Pancreas (tissue), 10 donors: ENCODE data around the gene IRF8. TPM values are rescaled to one million over a fixed set of nuclear protein-coding genes. Genes with fewer than 3 reads are reported as not detected.

Experiments used
- ATAC-seq, 4 donors: fragments of 200-7000 bp; cut with Tn5 transposase; one replicate each; pipeline versions ENCODE4 v1.8.0 to v1.9.1; 2020; ENCODE audit warnings: mild to moderate bottlenecking in 4 of 4, moderate library complexity in 4 of 4
- DNase-seq, 6 donors: peaks; one replicate each; pipeline ENCODE4 v3.0.0-alpha.2; 2020
- FAIRE-seq: peaks from 2 replicates; lab custom pipeline; 2012; peaks lifted over from hg19 to GRCh38; lab: Jason Lieb, UNC
- H3K27ac ChIP-seq, 4 donors: fragments of 200-600 bp; sonication (generic); 1 replicate in 3 of 4; 2 replicates in 1 of 4; pipeline versions ENCODE4 v1.5.0 to v1.8.0; 2020
- H3K27me3 ChIP-seq, 4 donors: fragments of 200-600 bp; one replicate each; pipeline ENCODE4 v1.8.0; 2021
- H3K36me3 ChIP-seq, 3 donors: fragments of 200-600 bp; sonication (generic) in 1 of 3; one replicate each; pipeline versions ENCODE4 v1.5.0 to v1.8.0; 2020 to 2021
- H3K4me1 ChIP-seq, 3 donors: fragments of 200-600 bp; one replicate each; pipeline ENCODE4 v1.8.0; 2021
- H3K4me3 ChIP-seq, 4 donors: fragments of 200-600 bp; sonication (generic) in 2 of 4; one replicate each; pipeline versions ENCODE4 v1.5.0 to v1.8.0; 2020 to 2021
- H3K9me3 ChIP-seq, 4 donors: fragments of 200-600 bp; one replicate each; pipeline ENCODE4 v1.8.0; 2021
- WGBS, 2 donors: extraction: QIAGEN DNeasy Blood & Tissue Kit; methylation state at CpG; one replicate each; pipeline ENCODE4 v1.1.7; 2013; 5-methylcytosine and 5-hydroxymethylcytosine counted together
- intact Hi-C, 3 donors: fragments of 100-400 bp; cut with DNase I; formaldehyde crosslinking; loops; one replicate each; pipeline versions ENCODE4 v1.11.1 to v1.14.2; 2022
- polyA plus RNA-seq, 2 donors: library from polyadenylated mRNA; stranded (reverse); fragments of 200-250 nt; gene quantifications; one replicate each; pipeline ENCODE4 v1.2.3, GENCODE V29; 2013
- total RNA-seq, 6 donors: library from RNA; stranded (reverse); fragmentation: NEBNext Ultra II Directional in 4 of 6; extraction: Animal tissue kit (Norgen Biotek cat#: 25700) in 4 of 6; gene quantifications; one replicate each; pipeline versions ENCODE4 v1.2.1 to v1.2.4, GENCODE V29; 2021 to 2023
- TF ChIP-seq, protein P1 (sequence below), 4 donors: fragments of 200-600 bp; sonication (generic) in 3 of 4; IDR thresholded peaks; one replicate each; pipeline versions ENCODE4 v1.5.0 to v1.8.0; 2021; ENCODE audit warnings: antibody characterized with exemption in 4 of 4
- donor health status: healthy with polysubstance abuse.
- donor health status: DM: no; HTN: no; CAD: no; lungs with moderate emphysema.
- donor health status: DM: no; HTN: no; CAD: no.
- donor health status: control.
- donor health status: control.
- donor health status: Bipolar disorder and iron deficiency.
- donor health status: DM: yes; HTN: yes; CAD: no.
- donor health status: DM: no; HTN: no; CAD: no.
- donor health status: DM: no; HTN: no; CAD: no.
- donor health status: DM: yes; HTN: yes; CAD: no.

Gene IRF8
- total and polyA plus RNA-seq, 8 donors: 0.92 to 18.2 (median 6.9) TPM

DNA sequence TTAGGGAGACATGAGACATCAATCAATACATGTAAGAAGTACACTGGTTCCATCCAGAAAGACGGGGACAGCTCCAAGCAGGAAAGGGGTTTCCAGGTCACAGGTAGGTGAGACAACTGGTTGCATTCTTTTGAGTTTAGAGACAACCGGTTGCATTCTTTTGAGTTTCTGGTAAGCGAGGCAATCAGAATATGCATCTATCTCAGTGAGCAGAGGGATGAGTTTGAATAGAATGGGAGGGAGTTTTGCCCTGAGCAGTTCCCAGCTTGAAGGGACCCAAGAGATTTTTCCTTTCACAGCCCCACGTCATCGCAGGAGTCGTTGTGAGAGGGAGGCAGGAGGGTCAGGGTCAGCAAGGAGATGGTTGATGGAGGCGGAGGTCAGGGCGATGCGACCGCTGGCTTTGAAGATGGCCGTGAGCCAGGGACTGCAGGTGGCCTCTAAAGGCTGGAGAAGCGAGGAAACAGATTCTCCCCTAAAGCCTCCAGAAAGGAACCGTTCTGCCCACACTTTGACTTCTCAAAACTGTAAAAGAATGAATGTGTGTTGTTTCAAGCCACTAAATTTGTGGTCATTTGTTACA lies 36.5 kb downstream of the IRF8 start:
- ATAC-seq (no peak), FAIRE-seq (no peak), DNase-seq (no peak)
- no peaks in the 10 kb centered on the region for H3K9me3 ChIP-seq
- H3K36me3 ChIP-seq: no peaks in the 10 kb centered on the region
- TF ChIP-seq, protein P1, sequence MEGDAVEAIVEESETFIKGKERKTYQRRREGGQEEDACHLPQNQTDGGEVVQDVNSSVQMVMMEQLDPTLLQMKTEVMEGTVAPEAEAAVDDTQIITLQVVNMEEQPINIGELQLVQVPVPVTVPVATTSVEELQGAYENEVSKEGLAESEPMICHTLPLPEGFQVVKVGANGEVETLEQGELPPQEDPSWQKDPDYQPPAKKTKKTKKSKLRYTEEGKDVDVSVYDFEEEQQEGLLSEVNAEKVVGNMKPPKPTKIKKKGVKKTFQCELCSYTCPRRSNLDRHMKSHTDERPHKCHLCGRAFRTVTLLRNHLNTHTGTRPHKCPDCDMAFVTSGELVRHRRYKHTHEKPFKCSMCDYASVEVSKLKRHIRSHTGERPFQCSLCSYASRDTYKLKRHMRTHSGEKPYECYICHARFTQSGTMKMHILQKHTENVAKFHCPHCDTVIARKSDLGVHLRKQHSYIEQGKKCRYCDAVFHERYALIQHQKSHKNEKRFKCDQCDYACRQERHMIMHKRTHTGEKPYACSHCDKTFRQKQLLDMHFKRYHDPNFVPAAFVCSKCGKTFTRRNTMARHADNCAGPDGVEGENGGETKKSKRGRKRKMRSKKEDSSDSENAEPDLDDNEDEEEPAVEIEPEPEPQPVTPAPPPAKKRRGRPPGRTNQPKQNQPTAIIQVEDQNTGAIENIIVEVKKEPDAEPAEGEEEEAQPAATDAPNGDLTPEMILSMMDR (IDR thresholded peaks at IDR 0.05): no peak
- no peak overlapping the region for H3K4me3 ChIP-seq
- no peaks in the 10 kb centered on the region for H3K4me1 ChIP-seq
- WGBS, 2 donors: 45 to 60% methylated on average over 13 of the region's 13 CpGs
- intact Hi-C loops: no loop called here
- no peak overlapping the region for H3K27ac ChIP-seq
- no peaks in the 10 kb centered on the region for H3K27me3 ChIP-seq

DNA sequence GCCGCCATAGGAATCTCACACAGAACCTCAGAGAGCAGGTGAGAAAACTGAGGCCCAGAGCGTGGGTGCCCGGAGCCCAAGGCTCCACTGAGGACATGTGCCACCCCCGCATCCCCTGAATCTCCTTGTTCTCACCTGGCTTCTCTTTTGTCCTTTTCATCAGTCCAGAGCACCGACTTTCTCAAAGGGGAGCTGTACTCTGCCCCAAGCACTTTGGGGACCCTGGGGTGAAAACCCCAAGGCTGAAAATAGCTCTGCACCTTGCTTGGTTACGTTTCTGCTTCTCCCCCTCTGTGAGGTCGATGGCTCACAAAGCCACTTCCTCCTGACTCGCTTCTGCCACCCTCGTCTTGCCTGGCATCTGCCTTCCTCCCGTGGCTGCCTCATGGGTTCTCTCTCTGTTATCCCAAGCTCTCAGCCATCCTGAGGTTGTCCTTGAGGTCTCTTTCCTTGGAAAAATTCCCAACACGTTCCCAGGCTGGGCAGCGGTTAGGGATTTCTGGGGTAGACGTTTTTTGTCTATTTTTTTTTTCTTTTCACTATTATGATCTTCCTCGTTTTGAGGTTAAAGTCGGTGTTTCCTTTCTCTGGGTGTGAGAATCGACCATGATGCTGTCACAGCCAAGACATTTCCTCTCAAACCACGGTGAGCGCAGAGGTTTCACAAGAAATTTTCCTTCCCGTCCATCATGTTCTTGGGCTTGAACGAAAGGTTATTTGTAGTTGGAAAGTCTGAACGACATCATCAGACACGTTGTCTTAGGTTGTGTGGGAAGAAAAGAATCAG lies 37.2 kb downstream of the IRF8 start:
- Histone ChIP-seq H3K27ac (no peak overlapping the region), H3K27me3 (no peaks in the 10 kb centered on the region), H3K4me1 (no peaks in the 10 kb centered on the region), H3K36me3 (no peaks in the 10 kb centered on the region), H3K4me3 (no peak overlapping the region), H3K9me3 (no peaks in the 10 kb centered on the region)
- peak in 1 of 4 donors; percentile 47 for ATAC-seq
- no peak for FAIRE-seq
- intact Hi-C loops: no loop called here
- TF ChIP-seq, protein P1 (IDR thresholded peaks at IDR 0.05): no peak
- 45 to 54% methylated on average over 22 of the region's 22 CpGs for WGBS, 2 donors
- DNase-seq: no peak

DNA sequence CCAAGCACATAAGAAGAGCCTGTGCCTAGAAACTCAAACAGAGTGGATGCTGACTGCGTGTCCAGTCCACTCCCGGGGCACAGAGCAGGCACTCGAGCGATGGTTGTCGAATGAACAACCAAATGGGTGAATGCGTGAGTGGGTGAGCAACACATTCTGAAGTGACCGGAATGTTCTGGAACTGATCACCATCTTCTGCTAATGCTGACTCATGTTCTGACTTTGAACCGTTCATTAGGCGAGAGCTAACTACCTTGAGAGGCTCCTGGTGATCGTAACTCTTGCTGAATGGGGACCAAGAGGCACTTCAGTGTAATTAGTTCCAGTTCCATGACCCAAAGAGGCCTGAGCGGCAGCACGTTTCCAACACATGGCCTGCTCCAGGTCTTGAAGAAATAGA lies 37.9 kb downstream of the IRF8 start:
- Histone ChIP-seq H3K4me3 (no peak overlapping the region), H3K9me3 (no peaks in the 10 kb centered on the region), H3K27ac (no peak overlapping the region), H3K4me1 (no peaks in the 10 kb centered on the region), H3K36me3 (no peaks in the 10 kb centered on the region), H3K27me3 (no peaks in the 10 kb centered on the region)
- TF ChIP-seq, protein P1 (IDR thresholded peaks at IDR 0.05): no peak
- 68 to 82% methylated on average over 12 of the region's 12 CpGs for WGBS, 2 donors
- no peak for ATAC-seq
- intact Hi-C loops: no loop called here
- DNase-seq: no peak
- no peak for FAIRE-seq

DNA sequence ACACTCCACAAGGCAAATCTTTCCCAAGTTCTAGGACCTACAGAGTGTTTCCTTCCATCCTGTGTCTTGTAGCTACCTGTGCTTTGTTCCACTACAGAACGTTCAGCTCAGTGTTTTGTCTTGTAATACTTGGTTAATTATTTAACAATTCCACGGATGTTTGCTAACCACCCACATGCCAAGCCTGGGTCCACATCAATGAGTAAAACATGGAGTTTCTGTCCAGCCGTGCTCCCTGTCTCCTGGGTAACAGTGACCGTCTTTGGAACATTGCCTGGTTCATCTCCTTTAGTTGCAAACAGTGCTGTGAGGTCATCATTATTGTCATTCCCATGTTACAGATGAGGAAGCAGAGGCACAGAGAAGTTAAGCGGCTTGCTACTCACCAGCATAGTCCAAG lies 41.3 kb downstream of the IRF8 start:
- 26 to 27% methylated on average over 5 of the region's 5 CpGs for WGBS, 2 donors
- ATAC-seq: peak; percentile 47 to 75 (median 70)
- H3K27me3 ChIP-seq: no peaks in the 10 kb centered on the region

More for the DNA sequence above, 41.3 kb downstream of the IRF8 start:
- intact Hi-C loops: no loop called here
- Histone ChIP-seq H3K4me3 (no peak overlapping the region), H3K27ac (no peak overlapping the region), H3K4me1 (no peaks in the 10 kb centered on the region), H3K36me3 (no peaks in the 10 kb centered on the region), H3K9me3 (no peaks in the 10 kb centered on the region)
- TF ChIP-seq, protein P1 (IDR thresholded peaks at IDR 0.05): no peak
- peak in 1 of 6 donors; percentile 37 for DNase-seq
- FAIRE-seq: no peak
